ENCODE data around the gene PATL1. TPM values are rescaled to one million over a fixed set of nuclear protein-coding genes. Genes with fewer than 3 reads are reported as not detected.
"Not testable (repeated sequence)": the region's sequence is repeated elsewhere in the genome, so short reads cannot be mapped to it uniquely, and the experiment has no call there.

Gene PATL1
- total RNA-seq, 1 experiment from 2014 or later = 31.2 TPM

- Histone ChIP-seq H3K4me3 (no peak overlapping the region), H3K9me3 (replicated peaks) (no peaks in the 10 kb centered on the region), H3K27ac (no peak overlapping the region), H3K4me1 (no peaks in the 10 kb centered on the region), H3K27me3 (no peaks in the 10 kb centered on the region), H3K36me3 (peaks cover 75% of the 10 kb centered on the region)
- no peak for DNase-seq
Measured at GRCh38 chr11:59658036-59658435, 10.8 kb downstream of the PATL1 start.

- Histone ChIP-seq H3K4me1 (no peaks in the 10 kb centered on the region), H3K27me3 (no peaks in the 10 kb centered on the region), H3K9me3 (replicated peaks) (no peaks in the 10 kb centered on the region), H3K36me3 (peaks cover 77% of the 10 kb centered on the region), H3K4me3 (no peak overlapping the region), H3K27ac (no peak overlapping the region)
- no peak for DNase-seq
Measured at GRCh38 chr11:59654893-59655292, 13.9 kb downstream of the PATL1 start.

DNA sequence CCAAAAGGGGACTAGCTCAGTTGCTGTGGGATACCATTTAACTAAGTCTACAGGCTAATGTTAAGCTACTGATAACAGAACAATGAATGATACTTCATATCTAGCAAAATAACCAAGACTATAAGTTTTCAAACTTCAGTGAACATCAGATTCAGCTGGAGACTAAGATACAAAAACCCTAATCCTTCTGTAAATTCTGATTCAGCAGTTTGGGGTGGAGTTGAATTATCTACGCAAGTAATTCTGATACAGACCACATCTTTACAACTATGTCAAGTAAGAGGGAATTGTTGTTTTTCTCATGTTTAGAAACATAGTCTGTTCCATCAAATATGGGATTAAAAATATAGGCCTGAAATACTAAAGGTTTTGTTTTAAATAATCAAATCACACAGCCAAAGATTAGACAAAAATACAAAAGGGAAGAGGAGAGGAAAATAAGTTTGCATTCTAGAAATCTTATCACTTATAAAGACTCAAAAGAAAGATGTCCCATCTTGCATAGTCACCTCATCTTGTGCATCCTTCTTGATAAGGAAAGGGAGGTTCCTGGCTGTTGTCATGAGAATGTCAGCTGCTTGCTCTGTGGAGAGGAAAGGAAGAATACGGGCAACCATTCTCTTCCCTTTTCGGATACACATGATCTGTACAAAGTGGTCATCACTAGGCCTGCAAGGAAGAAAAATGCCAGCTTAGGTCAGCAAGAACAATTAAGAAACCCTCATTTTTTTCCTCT lies 21.4 kb downstream of the PATL1 start:
- Histone ChIP-seq H3K4me1 (no peaks in the 10 kb centered on the region), H3K36me3 (peaks cover 79% of the 10 kb centered on the region), H3K27me3 (no peaks in the 10 kb centered on the region), H3K9me3 (replicated peaks) (no peaks in the 10 kb centered on the region), H3K4me3 (no peak overlapping the region), H3K27ac (no peak overlapping the region)
- DNase-seq = no peak

DNA sequence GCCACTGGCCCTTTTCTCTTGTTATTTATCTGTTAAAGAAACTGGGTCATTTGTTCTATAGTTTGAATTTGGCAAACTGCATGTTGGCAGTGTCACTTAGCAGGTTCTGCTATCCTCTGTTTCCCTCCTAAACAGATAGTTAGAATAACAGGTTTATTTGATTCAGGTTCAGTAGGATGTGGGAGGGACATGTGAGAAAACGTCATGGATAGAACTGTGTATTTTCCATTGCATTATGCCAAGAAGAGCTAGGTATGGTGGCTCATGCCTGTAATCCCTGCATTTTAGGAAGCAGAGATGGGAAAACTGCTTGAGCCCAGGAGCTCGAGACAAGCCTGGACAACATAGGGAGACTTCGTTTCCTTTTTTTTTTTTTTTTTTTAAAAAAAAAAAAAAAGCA lies 24.3 kb downstream of the PATL1 start:
- peaks cover 83% of the 10 kb centered on the region for H3K36me3 ChIP-seq
- no peaks in the 10 kb centered on the region for H3K27me3 ChIP-seq
- no peak overlapping the region for H3K27ac ChIP-seq
- H3K9me3 ChIP-seq (replicated peaks) = no peaks in the 10 kb centered on the region
- no peak for DNase-seq
- H3K4me1 ChIP-seq = no peaks in the 10 kb centered on the region
- H3K4me3 ChIP-seq = no peak overlapping the region

DNA sequence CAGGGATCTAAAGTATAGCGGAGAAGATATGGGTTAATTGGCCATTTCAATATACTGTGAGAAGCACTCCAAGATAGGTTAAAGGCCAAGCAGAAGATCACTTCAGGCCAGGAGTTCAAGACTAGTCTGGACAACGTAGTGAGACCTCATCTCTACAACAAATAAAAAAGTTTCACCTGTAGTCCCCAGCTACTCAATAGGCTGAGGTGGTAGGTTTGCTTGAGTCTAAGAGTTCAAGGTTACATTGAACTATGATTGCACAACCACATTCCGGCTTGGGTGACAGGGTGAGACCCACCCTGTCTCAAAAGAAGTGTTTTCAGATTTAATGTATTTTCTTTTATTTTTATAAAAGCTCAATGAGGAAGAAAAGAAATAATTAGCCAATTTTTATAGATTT lies 25.4 kb downstream of the PATL1 start:
- Histone ChIP-seq H3K4me3 (no peak overlapping the region), H3K36me3 (peaks cover 81% of the 10 kb centered on the region), H3K4me1 (no peaks in the 10 kb centered on the region), H3K27me3 (no peaks in the 10 kb centered on the region), H3K27ac (no peak overlapping the region), H3K9me3 (replicated peaks) (no peaks in the 10 kb centered on the region)
- no peak for DNase-seq

- peaks cover 80% of the 10 kb centered on the region for H3K36me3 ChIP-seq
- no peak overlapping the region for H3K27ac ChIP-seq
- no peak overlapping the region for H3K4me3 ChIP-seq
- H3K27me3 ChIP-seq = no peaks in the 10 kb centered on the region
- no peaks in the 10 kb centered on the region for H3K9me3 ChIP-seq (replicated peaks)
- DNase-seq = no peak
- no peaks in the 10 kb centered on the region for H3K4me1 ChIP-seq
Measured at GRCh38 chr11:59641156-59641555, 27.7 kb downstream of the PATL1 start.

- DNase-seq = no peak
- no peaks in the 10 kb centered on the region for H3K36me3 ChIP-seq
- H3K27me3 ChIP-seq = no peaks in the 10 kb centered on the region
- no peaks in the 10 kb centered on the region for H3K4me1 ChIP-seq
- no peaks in the 10 kb centered on the region for H3K9me3 ChIP-seq (replicated peaks)
- no peak overlapping the region for H3K4me3 ChIP-seq
- no peak overlapping the region for H3K27ac ChIP-seq
Measured at GRCh38 chr11:59630493-59630892, 38.3 kb downstream of the PATL1 start.

- DNase-seq = no peak
- Histone ChIP-seq H3K4me1 (no peaks in the 10 kb centered on the region), H3K9me3 (replicated peaks) (no peaks in the 10 kb centered on the region), H3K4me3 (no peak overlapping the region), H3K27ac (no peak overlapping the region), H3K36me3 (no peaks in the 10 kb centered on the region), H3K27me3 (no peaks in the 10 kb centered on the region)
Measured at GRCh38 chr11:59629996-59630395, 38.8 kb downstream of the PATL1 start.

- H3K27me3 ChIP-seq; DNase-seq; H3K27ac ChIP-seq; H3K9me3 ChIP-seq (replicated peaks); H3K36me3 ChIP-seq; H3K4me3 ChIP-seq; H3K4me1 ChIP-seq: not testable (repeated sequence)
Measured at GRCh38 chr11:59626969-59627368, 41.9 kb downstream of the PATL1 start.

DNA sequence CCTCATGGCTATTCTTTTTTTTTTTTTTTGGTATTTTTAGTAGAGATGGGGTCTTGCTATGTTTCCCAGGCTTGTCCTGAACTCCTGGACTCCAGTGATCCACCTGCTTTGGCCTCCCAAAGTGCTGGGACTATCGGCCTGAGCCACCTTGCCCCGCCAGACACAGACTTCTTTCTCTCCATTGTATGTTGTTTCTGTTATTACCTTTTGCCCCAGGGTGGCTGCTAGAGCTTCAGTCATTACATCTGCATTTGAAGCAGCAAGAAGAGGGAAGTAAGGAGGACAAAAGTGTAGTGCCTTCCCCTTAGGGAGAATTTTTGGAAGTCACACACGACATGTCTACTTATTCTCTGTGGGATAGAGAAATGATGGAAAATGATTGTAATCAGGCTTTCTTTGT lies 43.1 kb downstream of the PATL1 start:
- no peak overlapping the region for H3K27ac ChIP-seq
- no peaks in the 10 kb centered on the region for H3K9me3 ChIP-seq (replicated peaks)
- no peaks in the 10 kb centered on the region for H3K4me1 ChIP-seq
- no peaks in the 10 kb centered on the region for H3K27me3 ChIP-seq
- H3K4me3 ChIP-seq = no peak overlapping the region
- H3K36me3 ChIP-seq = no peaks in the 10 kb centered on the region
- no peak for DNase-seq

GRCh38 chr11:59617876-59618275 lies 51.0 kb downstream of the PATL1 start:
- Histone ChIP-seq H3K4me1 (peaks cover 4% of the 10 kb centered on the region; the same call in 1 of the 2 replicates), H3K27me3 (no peaks in the 10 kb centered on the region), H3K9me3 (replicated peaks) (no peaks in the 10 kb centered on the region), H3K4me3 (no peak overlapping the region), H3K36me3 (no peaks in the 10 kb centered on the region), H3K27ac (no peak overlapping the region)
- no peak for DNase-seq

- H3K27ac ChIP-seq = peak overlapping the region; percentile 26
- DNase-seq = no peak
Measured at GRCh38 chr11:59616396-59616982, 52.3 kb downstream of the PATL1 start.

GRCh38 chr11:59615637-59616395 lies 53.0 kb downstream of the PATL1 start, which contains the start of gene OSBP:
Gene OSBP (minus strand): TSS chr11:59615774. CDS start chr11:59615664, 110 bp downstream.
- no peaks in the 10 kb centered on the region for H3K9me3 ChIP-seq (replicated peaks)
- peak within 1 kb of the TSS; percentile 83 for H3K4me3 ChIP-seq
- H3K27ac ChIP-seq = peak within 1 kb of the TSS; percentile 29
- DNase-seq = peak; percentile 98 to 99
- no peaks in the 10 kb centered on the region for H3K36me3 ChIP-seq
- peaks cover 9% of the 10 kb centered on the region; the same call in 1 of the 2 replicates for H3K4me1 ChIP-seq
- H3K27me3 ChIP-seq = no peaks in the 10 kb centered on the region

More at GRCh38 chr11:59616396-59616982, 52.3 kb downstream of the PATL1 start:
- no peaks in the 10 kb centered on the region for H3K9me3 ChIP-seq (replicated peaks)
- no peaks in the 10 kb centered on the region for H3K36me3 ChIP-seq
- H3K27me3 ChIP-seq = no peaks in the 10 kb centered on the region
- peaks cover 9% of the 10 kb centered on the region; the same call in 1 of the 2 replicates for H3K4me1 ChIP-seq
- peak overlapping the region; percentile 83 for H3K4me3 ChIP-seq

- peak in 1 of 2 experiments; percentile 6 for DNase-seq
- peak overlapping the region; percentile 83 for H3K4me3 ChIP-seq
- H3K27me3 ChIP-seq = no peaks in the 10 kb centered on the region
- H3K27ac ChIP-seq = peak overlapping the region; percentile 29; the same call in 1 of the 2 replicates
- H3K36me3 ChIP-seq = peaks cover 3% of the 10 kb centered on the region; the same call in 1 of the 2 replicates
- H3K4me1 ChIP-seq = peaks cover 9% of the 10 kb centered on the region; the same call in 1 of the 2 replicates
- no peaks in the 10 kb centered on the region for H3K9me3 ChIP-seq (replicated peaks)
Measured at GRCh38 chr11:59615120-59615636, 53.7 kb downstream of the PATL1 start.

Measured in SJCRH30 (cell line).